DMS79 (cell line): ENCODE results near the gene SLC11A1.

Experiments used
- DNase-seq: peaks from one replicate; lab custom pipeline; 2025; lab: John Stamatoyannopoulos, UW

The SLC11A1 gene

DNA sequence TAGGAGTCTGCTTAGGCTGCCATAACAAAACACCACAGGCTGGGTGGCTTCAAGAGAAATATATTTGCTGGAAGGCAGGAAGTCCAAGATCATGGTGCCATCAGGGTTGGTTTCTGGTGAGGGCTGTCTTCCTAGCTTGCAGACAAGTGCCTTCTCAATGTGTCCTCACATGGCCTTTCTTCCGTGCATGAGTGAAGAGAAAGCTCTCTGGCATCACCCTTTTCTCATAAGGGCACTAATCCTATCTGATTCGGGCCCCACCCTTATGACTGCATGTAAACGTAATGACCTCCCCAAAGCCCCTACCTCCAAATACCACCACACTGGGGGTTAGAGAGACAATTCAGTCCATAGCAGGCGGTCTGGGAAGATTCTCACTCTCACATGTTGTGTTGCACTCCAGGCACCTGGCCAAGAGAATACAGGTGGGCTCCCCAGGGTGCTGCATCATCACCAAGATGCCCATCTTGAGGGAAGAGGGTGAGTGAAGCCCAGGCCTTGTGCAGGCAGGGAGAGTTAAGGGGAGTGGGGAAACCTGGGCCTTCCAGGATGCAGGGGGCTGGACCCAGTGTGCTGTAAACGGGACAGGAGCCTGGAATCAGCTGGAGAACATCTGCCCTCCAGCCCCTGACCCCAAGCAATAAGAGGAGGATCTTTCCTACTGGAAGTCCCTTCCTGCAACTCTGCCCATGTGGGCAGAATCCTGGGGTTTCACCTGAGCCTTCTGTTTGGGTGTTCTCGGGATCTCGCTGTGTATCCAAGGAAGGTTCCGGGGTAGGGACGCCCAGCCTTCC, 15.3 kb upstream of the SLC11A1 start:
- no peak for DNase-seq

DNA sequence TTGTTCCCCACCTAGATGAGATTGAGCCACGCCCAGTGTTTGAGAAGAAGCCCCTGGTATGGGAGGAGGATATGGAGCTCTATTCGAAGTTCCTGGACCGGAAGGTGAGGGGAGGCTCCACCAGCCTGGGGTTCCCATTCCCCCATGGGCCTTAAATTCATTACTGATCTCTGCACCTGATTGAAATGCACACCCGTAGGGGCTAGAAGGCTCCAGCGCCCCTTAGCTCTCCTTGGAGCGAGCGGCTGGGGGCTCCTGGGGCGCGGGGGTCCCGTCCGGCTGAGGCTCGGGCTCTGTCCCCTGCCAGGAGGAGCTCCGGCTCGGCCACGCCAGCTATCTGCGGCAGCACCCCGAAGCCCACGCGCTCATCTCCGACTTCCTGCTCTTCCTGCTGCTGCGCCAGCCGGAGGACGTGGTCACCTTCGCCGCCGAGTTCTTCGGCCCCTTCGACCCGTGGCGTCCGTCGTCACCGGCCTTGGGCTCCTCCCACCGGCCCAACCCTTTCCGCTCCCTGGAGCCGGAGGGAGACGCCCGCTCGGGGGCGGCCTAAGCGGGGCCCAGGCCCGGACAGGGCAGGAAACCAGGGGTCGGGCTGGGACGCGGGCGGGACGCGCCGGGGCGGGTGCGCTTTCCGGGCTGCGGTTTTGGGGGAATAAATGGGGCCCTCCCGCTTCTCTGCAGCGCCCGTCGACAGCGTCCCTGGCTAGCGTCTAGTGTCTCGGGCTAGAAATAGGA, 14.5 kb upstream of the SLC11A1 start:
- DNase-seq: no peak

DNA sequence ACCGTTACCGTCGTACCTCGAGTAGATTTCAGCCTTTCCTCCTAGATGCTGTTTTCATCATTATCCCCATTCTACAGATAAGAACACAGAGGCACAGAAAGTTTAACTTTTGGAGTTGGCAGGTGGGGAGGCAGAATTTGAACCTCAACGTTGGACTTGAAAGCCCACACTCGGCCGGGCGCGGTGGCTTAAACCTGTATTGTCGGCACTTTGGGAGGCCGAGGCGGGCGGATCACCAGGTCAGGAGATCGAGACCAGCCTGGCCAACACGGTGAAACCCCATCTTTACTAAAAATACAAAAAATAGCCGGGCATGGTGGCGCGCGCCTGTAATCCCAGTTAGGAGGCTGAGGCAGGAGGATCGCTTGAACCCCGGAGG, 13.9 kb upstream of the SLC11A1 start:
- DNase-seq: no peak

DNA sequence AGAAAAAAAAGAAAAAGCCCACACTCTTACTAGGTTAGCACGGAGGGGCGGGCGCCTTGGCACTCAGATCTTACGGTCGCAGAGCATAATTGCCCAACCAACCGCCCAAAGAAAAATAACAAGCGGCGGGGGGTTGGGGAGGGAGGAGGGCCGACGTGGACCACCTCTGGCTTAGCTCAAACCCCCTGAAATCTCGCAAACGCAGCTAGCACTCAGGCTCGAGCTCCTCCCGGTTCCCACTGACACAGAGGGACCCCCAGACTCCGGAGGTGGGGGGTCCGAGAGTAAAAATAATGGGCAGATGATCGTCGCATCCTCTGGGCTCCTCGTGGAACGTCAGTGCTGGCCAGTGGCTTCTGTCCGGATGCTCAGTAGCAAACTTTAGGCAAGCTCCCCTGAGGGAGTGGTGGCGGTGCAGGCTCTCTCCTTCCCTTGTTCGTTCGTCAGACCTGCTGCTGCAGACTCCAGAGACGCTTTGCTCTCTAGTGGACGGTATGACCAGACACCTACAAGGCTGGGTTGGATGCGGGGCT, 13.4 kb upstream of the SLC11A1 start:
- DNase-seq: peak; percentile 6

DNA sequence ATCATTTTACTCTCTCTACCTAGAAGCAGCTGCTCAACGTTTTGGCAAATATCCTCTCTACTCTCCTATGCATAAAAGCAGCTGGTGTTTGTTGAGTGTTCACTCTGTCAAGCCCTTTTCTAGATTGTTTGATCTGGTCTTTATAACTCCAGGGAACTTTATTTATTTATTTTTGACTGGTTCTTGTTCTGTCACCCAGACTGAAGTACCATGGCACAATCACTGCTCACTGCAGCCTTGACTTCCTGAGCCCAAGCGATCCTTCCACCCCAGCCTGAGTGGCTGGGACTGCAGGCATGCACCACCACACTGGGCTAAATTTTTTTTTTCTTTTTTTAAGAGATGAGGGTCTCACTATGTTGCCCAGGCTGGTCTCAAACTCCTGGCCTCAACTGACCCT, 12.7 kb upstream of the SLC11A1 start:
- DNase-seq: no peak

- no peak for DNase-seq
Observed at GRCh38 chr2:218370410-218371063, 11.5 kb upstream of the SLC11A1 start.

DNA sequence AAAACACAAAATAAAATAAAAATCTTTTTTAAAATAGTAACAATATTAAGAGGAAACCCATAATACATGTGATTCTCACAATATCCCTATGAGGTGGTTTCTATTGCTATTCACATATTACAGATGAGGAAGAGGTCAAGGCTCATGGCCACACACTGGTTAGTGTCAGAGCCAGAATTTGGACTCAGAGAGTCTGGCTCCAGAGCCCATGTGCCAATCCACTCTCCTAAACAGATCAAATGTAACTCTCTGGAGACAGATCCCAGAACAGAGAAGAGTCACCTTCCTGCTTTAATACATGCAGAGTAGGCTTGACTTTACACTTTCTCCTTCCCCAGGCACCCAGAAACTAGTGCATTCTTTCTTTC, 10.1 kb upstream of the SLC11A1 start:
- DNase-seq: no peak

- no peak for DNase-seq
Observed at GRCh38 chr2:218374795-218375194, 7.3 kb upstream of the SLC11A1 start.

- DNase-seq: no peak
Observed at GRCh38 chr2:218375212-218375611, 6.9 kb upstream of the SLC11A1 start.

DNA sequence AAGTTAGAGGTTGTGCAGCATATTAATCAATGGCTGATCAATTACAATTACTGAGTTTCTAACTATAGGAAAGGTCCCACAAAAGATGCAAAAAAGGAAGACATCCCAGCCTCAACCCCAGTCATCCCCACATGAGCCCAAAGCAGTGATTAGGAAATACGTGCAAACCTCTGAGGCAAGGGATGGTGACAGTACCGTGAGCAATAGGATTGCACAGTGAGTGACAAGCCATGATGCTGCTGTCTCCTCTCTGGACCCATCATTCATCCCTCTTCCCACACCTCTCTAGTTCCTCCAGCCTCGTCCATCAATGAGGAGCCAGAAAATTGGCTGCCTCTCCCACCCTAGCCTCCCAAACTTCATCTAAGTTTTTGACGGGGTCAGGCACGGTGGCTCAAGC, 4.0 kb upstream of the SLC11A1 start:
- DNase-seq: no peak

DNA sequence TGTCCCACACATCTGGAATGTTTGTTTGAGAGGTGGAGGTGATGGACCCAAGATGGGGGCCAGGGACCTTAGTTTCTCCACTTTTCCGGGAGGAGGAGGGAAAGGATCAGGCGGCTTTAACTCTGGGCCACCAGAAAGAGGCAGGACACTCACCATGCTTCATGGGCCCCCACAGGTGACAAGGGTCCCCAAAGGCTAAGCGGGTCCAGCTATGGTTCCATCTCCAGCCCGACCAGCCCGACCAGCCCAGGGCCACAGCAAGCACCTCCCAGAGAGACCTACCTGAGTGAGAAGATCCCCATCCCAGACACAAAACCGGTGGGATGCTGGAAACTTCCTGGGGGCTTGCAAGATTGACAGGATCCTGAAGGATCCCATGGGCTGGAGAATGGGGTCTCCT, 712 bp downstream of the SLC11A1 start:
- no peak for DNase-seq

DNA sequence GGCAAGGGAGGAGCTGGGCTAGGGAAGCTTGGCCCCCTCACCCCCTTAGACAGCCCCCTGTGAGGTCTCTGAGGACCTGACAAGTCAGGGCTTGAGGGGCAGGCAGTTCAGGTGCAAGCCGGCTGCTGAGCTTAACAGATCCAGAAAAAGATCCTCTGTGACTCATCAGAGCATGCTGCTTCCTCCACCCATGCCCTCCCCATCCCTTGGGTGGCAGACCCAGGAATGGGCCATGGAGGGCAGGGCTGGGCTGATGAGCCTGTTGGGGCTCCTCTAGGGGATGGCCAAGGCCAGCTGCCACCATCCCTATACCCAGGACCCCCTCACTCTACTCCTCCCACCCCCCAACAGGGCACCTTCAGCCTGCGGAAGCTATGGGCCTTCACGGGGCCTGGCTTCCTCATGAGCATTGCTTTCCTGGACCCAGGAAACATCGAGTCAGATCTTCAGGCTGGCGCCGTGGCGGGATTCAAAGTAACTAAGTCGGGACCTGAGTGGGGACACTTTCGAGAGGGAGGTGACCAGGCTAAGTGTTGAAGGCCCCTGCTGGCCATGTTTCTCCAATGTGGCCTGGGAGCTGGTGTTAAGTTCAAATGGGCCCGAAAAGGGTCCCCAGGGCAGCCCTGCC, 1.9 kb downstream of the SLC11A1 start:
- no peak for DNase-seq

- DNase-seq: no peak
Observed at GRCh38 chr2:218384975-218385374, 2.9 kb downstream of the SLC11A1 start.

- DNase-seq: no peak
Observed at GRCh38 chr2:218386505-218387368, 4.7 kb downstream of the SLC11A1 start.

GRCh38 chr2:218387369-218388194, 5.5 kb downstream of the SLC11A1 start:
- peak; percentile 28 for DNase-seq

DNA sequence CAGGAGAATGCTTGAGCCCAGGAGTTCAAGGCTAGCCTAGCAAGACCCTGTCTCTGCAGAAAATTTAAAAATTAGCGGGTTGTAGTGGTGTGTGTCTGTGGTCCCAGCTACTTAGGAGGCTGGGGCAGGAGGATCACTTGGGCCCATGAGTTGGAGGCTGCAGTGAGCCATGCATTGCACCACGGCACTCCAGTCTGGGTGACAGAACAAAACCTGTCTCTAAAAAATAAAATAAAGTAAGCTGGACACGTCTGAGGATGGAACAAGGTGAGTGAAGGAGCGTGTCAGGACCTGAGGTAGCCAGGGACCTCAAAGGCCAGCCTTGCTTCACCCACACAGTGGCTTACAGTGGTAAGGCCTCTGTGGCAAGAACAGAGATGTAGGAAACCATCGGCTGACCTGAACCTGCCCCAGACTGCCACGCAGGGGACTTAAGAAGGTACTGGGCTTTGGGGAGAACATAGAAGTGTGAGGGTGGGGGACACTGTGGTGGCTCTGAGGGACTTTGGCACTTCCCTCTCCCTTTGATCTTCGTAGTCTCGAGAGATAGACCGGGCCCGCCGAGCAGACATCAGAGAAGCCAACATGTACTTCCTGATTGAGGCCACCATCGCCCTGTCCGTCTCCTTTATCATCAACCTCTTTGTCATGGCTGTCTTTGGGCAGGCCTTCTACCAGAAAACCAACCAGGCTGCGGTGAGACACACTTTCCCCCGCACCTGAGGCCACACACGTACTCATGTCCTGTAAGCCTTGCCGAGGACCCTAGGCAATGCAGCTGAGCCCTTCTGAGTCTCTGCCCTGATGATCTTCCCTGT, 7.5 kb downstream of the SLC11A1 start:
- no peak for DNase-seq

- no peak for DNase-seq
Observed at GRCh38 chr2:218391202-218391601, 9.1 kb downstream of the SLC11A1 start.

DNA sequence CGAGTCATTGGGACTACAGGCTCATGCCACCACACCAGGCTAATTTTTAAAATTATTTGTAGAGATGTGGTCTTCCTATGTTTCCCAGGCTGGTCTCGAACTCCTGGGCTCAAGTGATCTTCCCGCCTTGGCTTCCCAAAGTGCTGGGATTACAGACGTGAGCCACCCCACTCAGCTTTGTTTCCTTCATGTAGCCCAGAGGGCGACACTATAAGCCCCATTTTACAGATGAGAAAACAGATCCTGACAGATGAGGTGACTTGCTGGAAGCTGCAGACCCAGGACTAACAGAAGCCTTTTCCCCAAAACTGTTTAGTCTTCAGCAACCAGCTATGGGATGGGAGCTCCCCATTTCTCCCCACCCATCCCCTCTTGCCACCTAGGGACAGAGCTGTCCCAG, 10.4 kb downstream of the SLC11A1 start:
- DNase-seq: no peak

DNA sequence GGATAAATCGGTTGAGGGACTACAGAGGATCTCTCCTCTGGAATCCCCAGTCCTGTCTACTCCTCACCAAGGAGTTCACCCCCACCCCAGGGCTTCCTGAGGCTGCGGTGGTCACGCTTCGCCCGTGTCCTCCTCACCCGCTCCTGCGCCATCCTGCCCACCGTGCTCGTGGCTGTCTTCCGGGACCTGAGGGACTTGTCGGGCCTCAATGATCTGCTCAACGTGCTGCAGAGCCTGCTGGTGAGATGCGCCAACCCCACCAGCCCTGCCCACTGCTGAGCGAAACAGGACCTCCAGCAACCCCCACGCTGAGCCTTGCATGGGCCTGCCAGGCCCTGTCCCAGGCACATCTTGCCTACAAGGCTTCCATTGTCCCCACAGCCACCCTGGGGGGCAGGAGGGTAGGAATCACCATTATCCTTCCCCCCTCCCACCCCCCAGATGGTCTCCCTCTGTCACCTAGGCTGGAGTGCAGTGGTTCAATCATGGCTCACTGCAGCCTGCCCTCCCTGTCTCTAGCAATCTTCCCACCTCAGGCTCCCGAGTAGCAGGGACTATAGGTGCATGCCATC, 10.9 kb downstream of the SLC11A1 start:
- DNase-seq: no peak
